GM12892 (cell line): ENCODE measurements around the gene CDKAL1.

Experiments
- DNase-seq: peaks from one replicate; pipeline ENCODE4 v3.0.0; 2011; ENCODE audit not compliant: insufficient read length
- FAIRE-seq: peaks from 2 replicates; lab custom pipeline; 2011; peaks lifted over from hg19 to GRCh38; lab: Jason Lieb, UNC
- POLR2A ChIP-seq: IDR thresholded peaks from 2 replicates; pipeline ENCODE4 v1.6.1; 2011; ENCODE audit warnings: low read depth, low read length, control low read depth
- POLR2AphosphoS5 ChIP-seq: IDR thresholded peaks from 2 replicates; pipeline ENCODE4 v1.6.1; 2011; ENCODE audit warnings: low read depth, low read length, control low read depth
- TAF1 ChIP-seq: IDR thresholded peaks from 2 replicates; pipeline ENCODE4 v1.6.1; 2011; ENCODE audit warnings: low read depth, mild to moderate bottlenecking, control low read depth, low read length, borderline replicate concordance

CDKAL1 gene

GRCh38 chr6:21001736-21002135, 467.5 kb downstream of the CDKAL1 start:
- TF ChIP-seq POLR2AphosphoS5 (no peak), POLR2A (no peak), TAF1 (no peak)
- DNase-seq, result no peak
- no peak for FAIRE-seq

GRCh38 chr6:21003780-21004541, 469.7 kb downstream of the CDKAL1 start:
- no peak for TF ChIP-seq POLR2AphosphoS5
- no peak for TF ChIP-seq TAF1
- TF ChIP-seq POLR2A, result no peak
- FAIRE-seq, result peak; percentile 50
- DNase-seq, result no peak

GRCh38 chr6:21005816-21006570, 471.7 kb downstream of the CDKAL1 start:
- TF ChIP-seq TAF1 (no peak), POLR2AphosphoS5 (no peak), POLR2A (no peak)
- no peak for DNase-seq
- no peak for FAIRE-seq

GRCh38 chr6:21019614-21020013, 485.4 kb downstream of the CDKAL1 start:
- DNase-seq (no peak), FAIRE-seq (no peak)
- TF ChIP-seq POLR2AphosphoS5, result no peak
- no peak for TF ChIP-seq TAF1
- TF ChIP-seq POLR2A, result no peak

- no peak for DNase-seq
- peak; percentile 92 for FAIRE-seq
- TF ChIP-seq POLR2A (0 out of 2 replicates have a peak, but pooled peaks have one; percentile 21), TAF1 (no peak)
Measured at GRCh38 chr6:21022343-21023107, 488.3 kb downstream of the CDKAL1 start.

GRCh38 chr6:21023210-21023609, 489.0 kb downstream of the CDKAL1 start:
- FAIRE-seq, result no peak
- DNase-seq, result no peak

GRCh38 chr6:21024616-21025015, 490.4 kb downstream of the CDKAL1 start:
- DNase-seq, result no peak
- no peak for TF ChIP-seq TAF1
- no peak for TF ChIP-seq POLR2A
- no peak for FAIRE-seq

More at GRCh38 chr6:21023210-21023609, 489.0 kb downstream of the CDKAL1 start:
- TF ChIP-seq TAF1 (no peak), POLR2A (no peak), POLR2AphosphoS5 (no peak)

- FAIRE-seq (no peak), DNase-seq (no peak)
- no peak for TF ChIP-seq TAF1
- TF ChIP-seq POLR2A, result no peak
- no peak for TF ChIP-seq POLR2AphosphoS5
Measured at GRCh38 chr6:21026576-21027273, 492.5 kb downstream of the CDKAL1 start.

GRCh38 chr6:21027507-21027906, 493.2 kb downstream of the CDKAL1 start:
- FAIRE-seq (no peak), DNase-seq (no peak)
- TF ChIP-seq POLR2A (no peak), TAF1 (no peak), POLR2AphosphoS5 (no peak)

GRCh38 chr6:21031182-21031581, 496.9 kb downstream of the CDKAL1 start:
- FAIRE-seq, result no peak
- TF ChIP-seq TAF1 (no peak), POLR2AphosphoS5 (no peak), POLR2A (no peak)
- DNase-seq, result no peak

- DNase-seq (no peak), FAIRE-seq (no peak)
- TF ChIP-seq POLR2A, result no peak
- no peak for TF ChIP-seq TAF1
- no peak for TF ChIP-seq POLR2AphosphoS5
Measured at GRCh38 chr6:21033084-21033483, 498.8 kb downstream of the CDKAL1 start.

GRCh38 chr6:21033575-21034026, 499.3 kb downstream of the CDKAL1 start:
- DNase-seq (no peak), FAIRE-seq (no peak)
- TF ChIP-seq POLR2A, result no peak
- no peak for TF ChIP-seq POLR2AphosphoS5
- no peak for TF ChIP-seq TAF1
